DMS153 (cell line): ENCODE results near the gene MYF6.

Source experiments
- DNase-seq: peaks from one replicate; lab custom pipeline; 2025; lab: John Stamatoyannopoulos, UW

Gene MYF6

GRCh38 chr12:80707830-80708258 lies 410 bp downstream of the MYF6 start:
- no peak for DNase-seq

- DNase-seq: no peak
These were observed 983 bp downstream of the MYF6 start for GRCh38 chr12:80708259-80708974.

- DNase-seq: no peak
These were observed 1.5 kb downstream of the MYF6 start for GRCh38 chr12:80708975-80709328.

GRCh38 chr12:80709811-80710726 lies 2.6 kb downstream of the MYF6 start:
- DNase-seq: no peak

GRCh38 chr12:80710727-80711449 lies 3.5 kb downstream of the MYF6 start:
- no peak for DNase-seq

GRCh38 chr12:80711866-80712265 lies 4.4 kb downstream of the MYF6 start:
- no peak for DNase-seq

- no peak for DNase-seq
These were observed 5.4 kb downstream of the MYF6 start for GRCh38 chr12:80712866-80713265.

- no peak for DNase-seq
These were observed 6.0 kb downstream of the MYF6 start for GRCh38 chr12:80713419-80713818.

GRCh38 chr12:80714055-80714454 lies 6.6 kb downstream of the MYF6 start:
- DNase-seq: no peak

- DNase-seq: no peak
These were observed 7.4 kb downstream of the MYF6 start for GRCh38 chr12:80714846-80715245.

- no peak for DNase-seq
These were observed 8.3 kb downstream of the MYF6 start for GRCh38 chr12:80715713-80716249.

- no peak for DNase-seq
These were observed 9.4 kb downstream of the MYF6 start, which contains the start of gene MYF5 for GRCh38 chr12:80716696-80717469. Gene MYF5, plus strand, starts transcription at chr12:80716912. Its CDS starts 152 bp downstream, at chr12:80717064.

- no peak for DNase-seq
These were observed 10.4 kb downstream of the MYF6 start for GRCh38 chr12:80717856-80718255.

- DNase-seq: no peak
These were observed 13.1 kb downstream of the MYF6 start for GRCh38 chr12:80720516-80720915.

GRCh38 chr12:80721326-80721725 lies 13.9 kb downstream of the MYF6 start:
- DNase-seq: no peak

- DNase-seq: no peak
These were observed 38.5 kb downstream of the MYF6 start for GRCh38 chr12:80745851-80746505.

- no peak for DNase-seq
These were observed 40.4 kb downstream of the MYF6 start for GRCh38 chr12:80747800-80748199.

GRCh38 chr12:80749456-80749855 lies 42.0 kb downstream of the MYF6 start:
- DNase-seq: no peak

GRCh38 chr12:80752464-80752863 lies 45.0 kb downstream of the MYF6 start:
- no peak for DNase-seq

- DNase-seq: no peak
These were observed 46.8 kb downstream of the MYF6 start for GRCh38 chr12:80754274-80754673.

- DNase-seq: no peak
These were observed 49.4 kb downstream of the MYF6 start for GRCh38 chr12:80756875-80757274.
